ENCODE data around the gene HES5. TPM values are rescaled to one million over a fixed set of nuclear protein-coding genes. Genes with fewer than 3 reads are reported as not detected.

Gene HES5
- total RNA-seq, 4 donors from 2014 or later, result not detected

DNA sequence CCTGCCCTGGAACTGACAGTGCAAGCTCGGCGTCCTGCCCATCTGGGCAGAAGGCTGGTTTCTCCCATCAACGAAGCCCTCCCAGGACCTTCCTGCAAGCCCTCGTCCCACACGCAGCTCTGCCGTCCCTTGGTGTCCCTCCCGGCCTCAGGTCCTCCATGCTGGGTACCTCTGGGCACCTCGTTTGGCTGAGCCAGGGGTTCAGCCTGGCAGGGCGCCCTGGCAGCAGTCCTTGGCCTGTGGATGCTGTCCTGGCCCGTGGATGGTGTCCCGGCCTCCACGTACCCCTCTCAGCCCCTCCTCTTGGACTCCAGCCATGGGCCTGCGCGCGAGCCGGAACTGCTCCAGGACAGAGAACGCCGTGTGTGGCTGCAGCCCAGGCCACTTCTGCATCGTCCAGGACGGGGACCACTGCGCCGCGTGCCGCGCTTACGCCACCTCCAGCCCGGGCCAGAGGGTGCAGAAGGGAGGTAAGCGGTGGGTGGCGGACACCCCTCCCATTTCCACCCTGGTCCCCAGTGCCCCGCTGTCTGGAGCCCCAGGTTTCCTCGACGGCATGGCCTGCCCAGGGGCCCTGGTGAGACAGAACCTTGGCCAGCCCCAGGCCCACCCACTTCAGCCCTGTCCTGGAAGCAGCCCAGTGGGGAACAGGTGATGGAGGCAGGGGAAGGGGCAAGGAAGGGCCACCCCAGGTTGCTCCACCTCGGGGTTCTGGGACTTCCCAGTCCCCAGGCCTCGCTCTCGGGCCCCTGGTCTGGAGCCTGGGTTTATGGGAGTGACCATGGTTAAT, 29.6 kb upstream of the HES5 start:
- TF ChIP-seq POLR2A (IDR thresholded peaks at IDR 0.05), result no peak
- TF ChIP-seq, protein P1, sequence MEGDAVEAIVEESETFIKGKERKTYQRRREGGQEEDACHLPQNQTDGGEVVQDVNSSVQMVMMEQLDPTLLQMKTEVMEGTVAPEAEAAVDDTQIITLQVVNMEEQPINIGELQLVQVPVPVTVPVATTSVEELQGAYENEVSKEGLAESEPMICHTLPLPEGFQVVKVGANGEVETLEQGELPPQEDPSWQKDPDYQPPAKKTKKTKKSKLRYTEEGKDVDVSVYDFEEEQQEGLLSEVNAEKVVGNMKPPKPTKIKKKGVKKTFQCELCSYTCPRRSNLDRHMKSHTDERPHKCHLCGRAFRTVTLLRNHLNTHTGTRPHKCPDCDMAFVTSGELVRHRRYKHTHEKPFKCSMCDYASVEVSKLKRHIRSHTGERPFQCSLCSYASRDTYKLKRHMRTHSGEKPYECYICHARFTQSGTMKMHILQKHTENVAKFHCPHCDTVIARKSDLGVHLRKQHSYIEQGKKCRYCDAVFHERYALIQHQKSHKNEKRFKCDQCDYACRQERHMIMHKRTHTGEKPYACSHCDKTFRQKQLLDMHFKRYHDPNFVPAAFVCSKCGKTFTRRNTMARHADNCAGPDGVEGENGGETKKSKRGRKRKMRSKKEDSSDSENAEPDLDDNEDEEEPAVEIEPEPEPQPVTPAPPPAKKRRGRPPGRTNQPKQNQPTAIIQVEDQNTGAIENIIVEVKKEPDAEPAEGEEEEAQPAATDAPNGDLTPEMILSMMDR (IDR thresholded peaks at IDR 0.05), result no peak
- no peaks in the 10 kb centered on the region for H3K27me3 ChIP-seq
- intact Hi-C loops (cut with DNase I), result no loop called here
- H3K4me1 ChIP-seq, result peaks cover 9 to 24% of the 10 kb centered on the region in 2 donors
- H3K27ac ChIP-seq, result no peak overlapping the region
- H3K36me3 ChIP-seq, result no peaks in the 10 kb centered on the region
- 81 to 92% methylated on average over 14 to 23 of the region's 35 CpGs for WGBS, 2 donors
- no peaks in the 10 kb centered on the region for H3K9me3 ChIP-seq
- DNase-seq, result no peak
- no peak overlapping the region for H3K4me3 ChIP-seq (replicated peaks in 1 of 3)

DNA sequence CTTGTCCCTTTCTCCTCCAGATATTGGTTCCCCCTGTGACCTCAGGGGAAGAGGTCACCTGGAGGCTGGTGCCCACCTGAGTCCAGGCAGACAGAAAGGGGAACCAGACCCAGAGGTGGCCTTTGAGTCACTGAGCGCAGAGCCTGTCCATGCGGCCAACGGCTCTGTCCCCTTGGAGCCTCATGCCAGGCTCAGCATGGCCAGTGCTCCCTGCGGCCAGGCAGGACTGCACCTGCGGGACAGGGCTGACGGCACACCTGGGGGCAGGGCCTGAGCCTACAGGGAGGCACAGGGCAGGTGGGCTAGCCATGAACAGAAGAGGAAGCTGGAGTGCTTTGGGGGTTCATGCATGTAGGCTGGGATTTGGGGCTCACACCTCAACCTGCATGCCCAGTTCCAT, 28.8 kb upstream of the HES5 start:
- Histone ChIP-seq H3K4me3 (replicated peaks in 1 of 3) (no peak overlapping the region), H3K4me1 (peaks cover 9 to 24% of the 10 kb centered on the region in 2 donors), H3K36me3 (no peaks in the 10 kb centered on the region), H3K27me3 (no peaks in the 10 kb centered on the region), H3K27ac (no peak overlapping the region), H3K9me3 (no peaks in the 10 kb centered on the region)
- TF ChIP-seq, protein P1 (IDR thresholded peaks at IDR 0.05), result no peak
- TF ChIP-seq POLR2A (IDR thresholded peaks at IDR 0.05), result no peak
- 90% methylated on average over 3 of the region's 6 CpGs; no CpG with 5 or more reads in 1 of the 2 donors for WGBS, 2 donors
- intact Hi-C loops (cut with DNase I), result no loop called here
- DNase-seq, result no peak

DNA sequence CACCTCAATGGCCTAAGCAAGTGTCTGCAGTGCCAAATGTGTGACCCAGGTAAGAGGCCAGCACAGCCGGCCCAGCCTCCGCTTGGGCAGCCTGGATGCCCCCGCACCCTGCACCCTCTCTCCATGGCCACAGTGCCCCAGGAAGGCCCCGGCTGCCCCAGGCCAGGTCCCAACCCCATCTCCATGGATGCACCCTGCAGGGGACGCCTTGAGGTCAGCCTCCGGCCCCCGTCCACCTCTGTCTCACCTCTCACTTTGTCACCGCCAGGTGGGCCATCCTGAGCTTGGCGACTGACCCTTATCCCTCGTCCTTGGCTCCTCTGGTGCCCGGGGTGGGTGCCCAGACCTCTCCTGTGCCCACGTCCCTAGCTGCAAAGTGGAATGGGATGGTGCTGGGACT, 28.4 kb upstream of the HES5 start:
- Histone ChIP-seq H3K9me3 (no peaks in the 10 kb centered on the region), H3K27ac (no peak overlapping the region), H3K4me1 (peaks cover 9 to 24% of the 10 kb centered on the region in 2 donors), H3K4me3 (replicated peaks in 1 of 3) (no peak overlapping the region), H3K36me3 (no peaks in the 10 kb centered on the region), H3K27me3 (no peaks in the 10 kb centered on the region)
- 96 to 100% methylated on average over 6 to 12 of the region's 12 CpGs for WGBS, 2 donors
- intact Hi-C loops (cut with DNase I), result no loop called here
- TF ChIP-seq POLR2A (IDR thresholded peaks at IDR 0.05), result no peak
- TF ChIP-seq, protein P1 (IDR thresholded peaks at IDR 0.05), result no peak
- DNase-seq, result no peak

DNA sequence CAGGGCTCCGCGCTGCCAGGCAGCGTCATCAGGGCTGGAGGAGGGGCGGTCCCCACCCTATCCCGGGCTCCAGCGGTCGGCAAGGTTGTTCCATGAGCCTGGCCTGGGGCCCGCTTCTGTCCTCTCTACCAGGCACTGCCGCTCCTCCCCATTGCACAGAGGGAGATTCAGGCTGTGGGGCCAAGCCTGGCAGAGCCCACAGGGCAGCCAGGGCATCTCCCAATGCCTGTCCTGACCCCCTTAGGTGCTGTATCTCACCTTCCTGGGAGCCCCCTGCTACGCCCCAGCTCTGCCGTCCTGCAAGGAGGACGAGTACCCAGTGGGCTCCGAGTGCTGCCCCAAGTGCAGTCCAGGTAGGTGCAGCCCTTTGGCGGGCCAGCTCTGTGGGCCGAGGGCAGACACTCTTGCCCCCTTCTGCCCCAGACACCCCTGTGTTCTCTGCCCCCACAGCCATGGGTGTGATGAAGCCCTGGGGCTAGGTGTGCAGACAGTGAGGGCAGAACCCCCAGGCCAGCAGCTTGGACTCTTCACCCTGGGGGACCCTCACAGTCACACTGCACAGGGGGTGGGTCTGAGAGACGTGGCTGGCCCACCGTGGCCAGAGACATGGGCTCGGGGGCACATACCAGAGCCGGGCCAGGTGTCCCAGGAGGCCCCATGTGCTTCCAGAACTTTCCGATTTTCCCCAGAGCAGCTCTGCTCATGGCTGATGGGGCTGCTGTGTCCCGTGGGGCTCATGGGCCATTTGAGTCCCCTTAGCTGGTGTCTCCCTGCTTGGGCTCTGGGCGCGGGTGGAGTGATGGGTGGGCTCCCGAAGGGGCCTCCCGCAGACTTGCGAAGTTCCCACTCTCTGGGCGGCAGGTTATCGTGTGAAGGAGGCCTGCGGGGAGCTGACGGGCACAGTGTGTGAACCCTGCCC, 27.7 kb upstream of the HES5 start:
- no peaks in the 10 kb centered on the region for H3K36me3 ChIP-seq
- no peak for TF ChIP-seq POLR2A (IDR thresholded peaks at IDR 0.05)
- TF ChIP-seq, protein P1 (IDR thresholded peaks at IDR 0.05), result no peak
- DNase-seq, result no peak
- 88 to 100% methylated on average over 1 to 17 of the region's 30 CpGs for WGBS, 2 donors
- H3K27ac ChIP-seq, result peak overlapping the region in 2 of 3 donors; percentile 82 to 90
- peaks cover 9 to 24% of the 10 kb centered on the region in 2 donors for H3K4me1 ChIP-seq
- H3K9me3 ChIP-seq, result no peaks in the 10 kb centered on the region
- intact Hi-C loops (cut with DNase I), result no loop called here
- peak overlapping the region in 1 of 3 donors; percentile 50 for H3K4me3 ChIP-seq (replicated peaks in 1 of 3)
- H3K27me3 ChIP-seq, result no peaks in the 10 kb centered on the region
